ENCODE results near the gene C2orf74. TPM values are rescaled to one million over a fixed set of nuclear protein-coding genes. Genes with fewer than 3 reads are reported as not detected.
"Not testable (repeated sequence)": the region's sequence is repeated elsewhere in the genome, so short reads cannot be mapped to it uniquely, and the experiment has no call there.

C2orf74 gene
- total RNA-seq, 1 donor from 2014 or later: 15.1 TPM

DNA sequence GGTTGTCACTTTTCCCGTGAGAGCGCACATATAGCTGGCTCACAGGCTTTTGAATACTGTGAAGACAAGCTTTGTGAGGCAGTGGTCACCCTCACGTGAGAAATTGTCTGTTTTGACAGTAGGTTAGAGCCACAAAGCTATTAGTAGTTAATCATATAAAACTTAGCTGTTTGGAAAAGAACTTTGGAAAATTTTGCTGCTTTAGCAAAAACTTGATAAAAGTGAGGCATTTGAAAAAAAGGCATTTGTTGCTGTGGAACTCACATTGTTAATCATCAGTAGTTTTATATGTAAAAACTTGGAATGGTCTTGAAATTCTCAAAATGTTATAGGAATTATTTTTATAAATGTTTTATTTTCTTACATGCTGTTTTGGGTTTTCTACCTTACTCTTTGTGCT lies 22.3 kb downstream of the C2orf74 start:
- Histone ChIP-seq H3K27me3 (no peaks in the 10 kb centered on the region), H3K36me3 (peaks cover 91% of the 10 kb centered on the region), H3K27ac (no peak overlapping the region), H3K9me3 (no peaks in the 10 kb centered on the region), H3K4me1 (peaks cover 26% of the 10 kb centered on the region), H3K4me3 (no peak overlapping the region)
- TF ChIP-seq, protein P1, sequence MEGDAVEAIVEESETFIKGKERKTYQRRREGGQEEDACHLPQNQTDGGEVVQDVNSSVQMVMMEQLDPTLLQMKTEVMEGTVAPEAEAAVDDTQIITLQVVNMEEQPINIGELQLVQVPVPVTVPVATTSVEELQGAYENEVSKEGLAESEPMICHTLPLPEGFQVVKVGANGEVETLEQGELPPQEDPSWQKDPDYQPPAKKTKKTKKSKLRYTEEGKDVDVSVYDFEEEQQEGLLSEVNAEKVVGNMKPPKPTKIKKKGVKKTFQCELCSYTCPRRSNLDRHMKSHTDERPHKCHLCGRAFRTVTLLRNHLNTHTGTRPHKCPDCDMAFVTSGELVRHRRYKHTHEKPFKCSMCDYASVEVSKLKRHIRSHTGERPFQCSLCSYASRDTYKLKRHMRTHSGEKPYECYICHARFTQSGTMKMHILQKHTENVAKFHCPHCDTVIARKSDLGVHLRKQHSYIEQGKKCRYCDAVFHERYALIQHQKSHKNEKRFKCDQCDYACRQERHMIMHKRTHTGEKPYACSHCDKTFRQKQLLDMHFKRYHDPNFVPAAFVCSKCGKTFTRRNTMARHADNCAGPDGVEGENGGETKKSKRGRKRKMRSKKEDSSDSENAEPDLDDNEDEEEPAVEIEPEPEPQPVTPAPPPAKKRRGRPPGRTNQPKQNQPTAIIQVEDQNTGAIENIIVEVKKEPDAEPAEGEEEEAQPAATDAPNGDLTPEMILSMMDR (IDR thresholded peaks at IDR 0.05): no peak
- intact Hi-C loops (cut with DNase I): no loop called here
- ATAC-seq (no peak), DNase-seq (no peak)

DNA sequence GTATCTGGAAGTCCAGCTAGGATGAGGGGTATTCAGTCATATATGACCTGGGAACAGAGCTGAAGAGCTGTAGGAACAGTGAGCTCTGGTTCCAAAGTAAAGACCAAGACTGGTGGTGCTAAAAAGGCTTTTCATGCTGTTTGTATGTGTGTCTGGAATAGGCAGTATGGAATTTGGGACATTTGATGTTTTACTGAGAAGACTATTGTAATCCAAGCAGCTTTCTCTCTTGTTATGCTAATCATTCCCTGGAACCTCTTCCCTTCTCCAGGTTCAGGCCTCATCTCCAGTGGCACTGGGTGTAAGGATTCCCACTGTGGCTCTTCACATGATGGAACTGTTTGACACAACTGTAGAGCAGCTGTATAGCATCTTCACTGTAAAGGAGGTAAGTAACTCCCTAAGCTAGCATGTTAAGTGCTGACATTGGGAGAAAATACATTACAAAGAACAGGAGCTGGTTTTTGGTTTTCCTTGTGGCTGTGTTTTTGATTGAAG lies 23.3 kb downstream of the C2orf74 start:
- no peak overlapping the region for H3K27ac ChIP-seq
- intact Hi-C loops (cut with DNase I): no loop called here
- H3K4me1 ChIP-seq: peaks cover 15% of the 10 kb centered on the region
- TF ChIP-seq, protein P1 (IDR thresholded peaks at IDR 0.05): no peak
- no peaks in the 10 kb centered on the region for H3K9me3 ChIP-seq
- no peak overlapping the region for H3K4me3 ChIP-seq
- DNase-seq (no peak), ATAC-seq (no peak)
- peaks cover 100% of the 10 kb centered on the region for H3K36me3 ChIP-seq
- H3K27me3 ChIP-seq: no peaks in the 10 kb centered on the region

DNA sequence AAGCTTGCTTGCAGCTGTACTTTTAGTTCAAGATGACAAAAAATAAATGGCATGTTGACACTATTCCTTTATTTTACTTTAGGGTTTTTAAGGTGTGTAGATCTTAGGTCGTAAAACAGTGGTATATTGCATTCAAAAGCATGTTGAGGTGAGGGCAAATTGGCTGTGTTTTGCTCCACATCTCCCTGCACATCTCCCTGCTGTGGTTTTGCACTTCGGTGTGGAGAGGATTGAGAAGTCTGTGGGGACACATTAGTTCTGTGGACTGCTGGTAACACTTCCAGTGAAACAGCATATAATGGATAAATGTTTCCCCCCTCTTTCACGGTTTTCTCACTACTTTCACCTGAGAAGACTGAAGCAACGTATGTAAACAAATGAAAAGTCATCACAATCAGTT lies 25.1 kb downstream of the C2orf74 start:
- no peak overlapping the region for H3K4me3 ChIP-seq
- no peak overlapping the region for H3K27ac ChIP-seq
- intact Hi-C loops (cut with DNase I): no loop called here
- TF ChIP-seq, protein P1 (IDR thresholded peaks at IDR 0.05): no peak
- ATAC-seq (no peak), DNase-seq (no peak)
- peaks cover 96% of the 10 kb centered on the region for H3K36me3 ChIP-seq
- no peaks in the 10 kb centered on the region for H3K27me3 ChIP-seq
- H3K9me3 ChIP-seq: no peaks in the 10 kb centered on the region
- peaks cover 6% of the 10 kb centered on the region for H3K4me1 ChIP-seq

DNA sequence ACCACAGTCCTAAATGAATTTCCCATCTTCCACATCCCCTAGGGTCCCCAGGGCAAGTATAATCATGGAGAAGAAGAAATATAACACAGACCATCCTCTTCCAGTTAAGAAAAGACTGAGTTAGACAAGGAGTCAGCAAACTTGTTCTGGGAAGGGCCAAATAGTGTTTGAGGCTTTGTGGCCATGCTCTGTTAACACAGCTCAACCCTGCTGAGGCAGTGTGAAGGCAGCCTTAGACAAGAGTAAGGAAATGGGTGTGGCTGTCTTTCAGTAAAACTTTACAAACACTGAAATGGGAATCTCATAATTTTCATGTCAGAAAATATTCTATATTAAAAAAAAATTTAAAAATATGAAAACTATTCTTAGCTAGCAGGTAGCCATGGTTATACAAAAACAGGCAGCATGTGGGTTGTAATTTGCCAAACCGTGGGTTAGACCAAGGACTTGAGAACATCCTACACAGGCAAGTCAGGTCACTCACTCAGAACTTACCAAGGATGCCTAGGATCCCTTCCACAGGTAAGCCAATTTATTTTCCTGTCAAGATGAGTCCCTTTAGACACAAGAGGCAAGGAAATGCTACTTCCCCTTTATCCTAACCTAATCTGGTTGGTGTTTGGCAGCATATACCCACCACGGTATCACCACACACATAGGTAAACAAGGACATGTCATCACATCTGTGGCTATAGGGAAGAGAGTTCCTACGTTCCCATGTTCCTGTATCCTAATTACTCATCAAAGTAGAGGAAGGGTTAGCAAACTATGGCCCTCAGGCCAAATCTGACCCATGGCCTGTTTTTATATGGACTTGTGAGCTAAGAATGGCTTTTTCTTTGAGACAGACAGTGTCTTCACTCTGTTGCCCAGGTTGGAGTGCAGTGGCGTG lies 31.9 kb downstream of the C2orf74 start:
- TF ChIP-seq, protein P1 (IDR thresholded peaks at IDR 0.05): no peak
- H3K4me1 ChIP-seq: peaks cover 14% of the 10 kb centered on the region
- DNase-seq (no peak), ATAC-seq (peak; percentile 35)
- intact Hi-C loops (cut with DNase I): no loop called here
- H3K9me3 ChIP-seq: no peaks in the 10 kb centered on the region
- H3K27me3 ChIP-seq: no peaks in the 10 kb centered on the region
- no peak overlapping the region for H3K27ac ChIP-seq
- H3K36me3 ChIP-seq: peaks cover 53% of the 10 kb centered on the region
- no peak overlapping the region for H3K4me3 ChIP-seq

DNA sequence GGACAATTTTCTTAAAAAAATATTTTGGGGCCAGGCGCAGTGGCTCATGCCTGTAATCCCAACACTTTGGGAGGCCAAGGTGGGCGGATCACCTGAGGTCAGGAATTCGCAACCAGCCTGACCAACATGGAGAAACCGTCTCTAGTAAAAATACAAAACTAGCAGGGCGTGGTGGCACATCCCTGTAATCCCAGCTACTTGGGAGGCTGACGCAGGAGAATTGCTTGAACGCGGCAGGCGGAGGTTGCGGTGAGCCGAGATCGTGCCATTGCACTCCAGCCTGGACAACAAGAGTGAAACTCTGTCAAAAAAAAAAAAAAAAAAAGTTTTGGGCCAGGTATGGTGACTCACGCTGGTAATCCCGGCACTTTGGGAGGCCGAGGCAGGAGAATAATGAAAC lies 32.7 kb downstream of the C2orf74 start:
- H3K4me3 ChIP-seq; ATAC-seq; intact Hi-C loops (cut with DNase I); H3K9me3 ChIP-seq; DNase-seq; H3K27ac ChIP-seq; H3K27me3 ChIP-seq: not testable (repeated sequence)
- peaks cover 50% of the 10 kb centered on the region for H3K36me3 ChIP-seq
- H3K4me1 ChIP-seq: peaks cover 14% of the 10 kb centered on the region

DNA sequence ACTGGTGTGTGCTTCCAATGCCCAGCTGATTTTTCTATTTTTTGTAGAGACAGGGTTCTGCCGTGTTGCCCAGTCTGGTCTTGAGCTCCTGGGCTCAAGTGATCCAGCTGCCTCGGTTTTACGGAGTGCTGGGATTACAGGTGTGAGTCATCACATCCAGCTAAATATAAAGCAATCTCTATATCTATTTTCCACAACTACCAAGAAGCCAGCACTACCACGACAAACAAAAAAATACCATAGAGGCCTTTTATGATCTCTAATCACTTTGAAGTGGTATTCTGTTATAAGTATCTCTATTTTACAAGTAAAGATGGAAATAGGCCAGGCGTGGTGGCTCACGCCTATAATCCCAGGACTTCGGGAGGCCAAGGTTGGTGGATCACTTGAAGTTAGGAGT lies 34.7 kb downstream of the C2orf74 start:
- TF ChIP-seq, protein P1 (IDR thresholded peaks at IDR 0.05): no peak
- intact Hi-C loops (cut with DNase I): no loop called here
- DNase-seq (no peak), ATAC-seq (no peak)
- H3K27me3 ChIP-seq: no peaks in the 10 kb centered on the region
- no peaks in the 10 kb centered on the region for H3K9me3 ChIP-seq
- no peak overlapping the region for H3K27ac ChIP-seq
- H3K4me1 ChIP-seq: peaks cover 13% of the 10 kb centered on the region
- H3K4me3 ChIP-seq: no peak overlapping the region
- H3K36me3 ChIP-seq: peaks cover 43% of the 10 kb centered on the region

Data from upper lobe of right lung (tissue), 1 donor.